PC-9 (cell line): ENCODE data around the gene SENP2. TPM values are rescaled to one million over a fixed set of nuclear protein-coding genes. Genes with fewer than 3 reads are reported as not detected.
A peak's percentile ranks its signal among the peaks of the same experiment; 100 is the strongest.

Experiments used
- BruUV-seq: library from RNA; stranded (reverse); fragments of 400-500 nt; replicated peaks from 2 replicates; lab custom pipeline; 2021; lab: Mats Ljungman, UMichigan
- CTCF ChIA-PET: fragments of 300-600 bp; sonication (Branson Sonifier 250); formaldehyde crosslinking; loops from one replicate; lab custom pipeline; 2022; ENCODE audit warnings: antibody characterized with exemption; lab: Charles Lee
- POLR2A ChIA-PET: fragments of 300-600 bp; sonication (Branson Sonifier 250); formaldehyde crosslinking; loops from one replicate; lab custom pipeline; 2022; ENCODE audit warnings: antibody characterized with exemption; ENCODE audit not compliant: unreplicated experiment; lab: Charles Lee
- DNase-seq, 2 experiments: peaks; one replicate each; pipeline versions ENCODE4 v3.0.0 to v3.0.0-alpha.2; 2015 to 2022; ENCODE audit warnings: mixed read lengths in 1 of 2
- H2AFZ ChIP-seq: fragments of 200-600 bp; sonication (generic); 2 replicates; pipeline ENCODE4 v1.8.1; 2017; ENCODE audit warnings: antibody characterized with exemption
- H3F3A ChIP-seq: fragments of 200-600 bp; sonication (generic); 2 replicates; pipeline ENCODE4 v1.8.1; 2017; ENCODE audit warnings: antibody characterized with exemption, mild to moderate bottlenecking, low read depth; ENCODE audit not compliant: insufficient read depth
- H3K27ac ChIP-seq: fragments of 200-600 bp; sonication (generic); 2 replicates; pipeline ENCODE4 v1.6.1; 2016; ENCODE audit warnings: mixed run types
- H3K27me3 ChIP-seq: fragments of 200-600 bp; sonication (generic); 2 replicates; pipeline ENCODE4 v1.6.1; 2016; ENCODE audit warnings: low read depth, mixed run types; ENCODE audit not compliant: insufficient read depth
- H3K36me3 ChIP-seq: fragments of 200-600 bp; sonication (generic); 2 replicates; pipeline ENCODE4 v1.6.1; 2016; ENCODE audit warnings: low read depth, mixed run types
- H3K4me1 ChIP-seq: fragments of 200-600 bp; sonication (generic); replicated peaks from 2 replicates; pipeline ENCODE4 v1.6.1; 2016; ENCODE audit warnings: mixed run types; ENCODE audit not compliant: insufficient read depth
- H3K4me2 ChIP-seq: fragments of 200-600 bp; sonication (generic); 2 replicates; pipeline ENCODE4 v1.6.1; 2017; ENCODE audit warnings: mixed run types
- H3K4me3 ChIP-seq: fragments of 200-600 bp; sonication (generic); 2 replicates; pipeline ENCODE4 v1.6.1; 2016; ENCODE audit warnings: mixed run types
- H3K79me2 ChIP-seq: fragments of 200-600 bp; sonication (generic); 2 replicates; pipeline ENCODE4 v1.6.1; 2017; ENCODE audit warnings: low read depth, mixed run types
- H3K9me2 ChIP-seq: fragments of 200-600 bp; sonication (generic); 2 replicates; pipeline ENCODE4 v1.8.1; 2017; ENCODE audit warnings: mild to moderate bottlenecking; ENCODE audit not compliant: insufficient read depth
- H3K9me3 ChIP-seq: fragments of 200-600 bp; sonication (generic); 2 replicates; pipeline ENCODE4 v1.8.1; 2016; ENCODE audit warnings: low read depth; ENCODE audit not compliant: insufficient read depth
- H4K20me1 ChIP-seq: fragments of 200-600 bp; sonication (generic); 2 replicates; pipeline ENCODE4 v1.8.1; 2017; ENCODE audit not compliant: insufficient read depth
- CTCF ChIP-seq: fragments of 200-600 bp; sonication (generic); conservative IDR thresholded peaks from 2 replicates; pipeline ENCODE4 v1.6.1; 2017; ENCODE audit warnings: mixed run types, antibody characterized with exemption, mild to moderate bottlenecking, moderate library complexity
- EZH2 ChIP-seq: fragments of 200-600 bp; sonication (generic); IDR thresholded peaks from 2 replicates; pipeline ENCODE4 v1.8.0; 2017; ENCODE audit warnings: antibody characterized with exemption, low read depth
- intact Hi-C: fragments of 100-400 bp; cut with micrococcal nuclease; formaldehyde crosslinking; loops from one replicate; pipeline ENCODE4 v1.10.0; 2022; ENCODE audit not compliant: unreplicated experiment
- total RNA-seq: library from RNA; stranded (reverse); gene quantifications from 2 replicates; pipeline ENCODE4 v1.2.3, GENCODE V29; 2021

Gene SENP2
- total RNA-seq, 1 experiment from 2014 or later: 89.5 TPM

GRCh38 chr3:185677146-185677829 is 91.2 kb downstream of the SENP2 start:
- Histone ChIP-seq H3K4me3 (no peak overlapping the region), H3K79me2 (peaks cover 37% of the 10 kb centered on the region), H4K20me1 (peaks cover 5% of the 10 kb centered on the region; the same call in 1 of the 2 replicates), H3K9me3 (peaks cover 3% of the 10 kb centered on the region; the same call in 1 of the 2 replicates), H3K27ac (peak overlapping the region; percentile 36), H3K4me1 (peaks cover 4% of the 10 kb centered on the region), H3F3A (peaks cover 59% of the 10 kb centered on the region), H2AFZ (no peak overlapping the region), H3K4me2 (no peak overlapping the region), H3K27me3 (no peaks in the 10 kb centered on the region), H3K36me3 (peaks cover 76% of the 10 kb centered on the region), H3K9me2 (no peaks in the 10 kb centered on the region)
- TF ChIP-seq CTCF (peak; percentile 97), EZH2 (no peak)
- DNase-seq: peak; percentile 72 to 95
- intact Hi-C loops: loop anchor here (1.0 to 10.0 kb wide), 5 partner anchors 57 to 600 kb away; partner anchors contain the start of genes ETV5 and IGF2BP2
- ChIA-PET POLR2A (interaction anchor here (0.6 to 0.7 kb wide), 5 partner anchors 11 to 885 kb away, joined by 4 to 28 read pairs (median 8); no protein-coding TSS in a partner anchor), CTCF (interaction anchor here (0.5 to 1.3 kb wide), 9 partner anchors 9 to 863 kb away, joined by 3 to 5 read pairs (median 3); no protein-coding TSS in a partner anchor)
- no TSS peak for BruUV-seq

GRCh38 chr3:185678027-185678426 is 91.9 kb downstream of the SENP2 start:
- peaks cover 3% of the 10 kb centered on the region; the same call in 1 of the 2 replicates for H3K9me3 ChIP-seq
- no TSS peak for BruUV-seq
- no peaks in the 10 kb centered on the region for H3K27me3 ChIP-seq
- peaks cover 59% of the 10 kb centered on the region for H3F3A ChIP-seq
- no peak overlapping the region for H3K4me3 ChIP-seq
- H3K9me2 ChIP-seq: no peaks in the 10 kb centered on the region
- no peak for DNase-seq
- H3K36me3 ChIP-seq: peaks cover 75% of the 10 kb centered on the region
- TF ChIP-seq EZH2 (no peak), CTCF (no peak)
- H2AFZ ChIP-seq: no peak overlapping the region
- H3K4me2 ChIP-seq: no peak overlapping the region
- H3K79me2 ChIP-seq: peaks cover 43% of the 10 kb centered on the region
- CTCF ChIA-PET: interaction anchor here (0.5 to 1.3 kb wide), 7 partner anchors 9 to 265 kb away, joined by 3 to 6 read pairs (median 3); no protein-coding TSS in a partner anchor
- peaks cover 5% of the 10 kb centered on the region; the same call in 1 of the 2 replicates for H4K20me1 ChIP-seq
- intact Hi-C loops: loop anchor here (5.0 to 10.0 kb wide), 2 partner anchors 304 to 427 kb away; partner anchors contain the start of gene ETV5
- peak overlapping the region; percentile 36 for H3K27ac ChIP-seq
- peaks cover 4% of the 10 kb centered on the region for H3K4me1 ChIP-seq
- POLR2A ChIA-PET: interaction anchor here (0.5 kb wide), 1 partner anchor 108 kb away, joined by 8 read pairs; no protein-coding TSS in a partner anchor

- Histone ChIP-seq H3K4me3 (no peak overlapping the region), H3K79me2 (peaks cover 62% of the 10 kb centered on the region), H3K27me3 (no peaks in the 10 kb centered on the region), H3K4me2 (no peak overlapping the region), H4K20me1 (no peaks in the 10 kb centered on the region; the same call in 1 of the 2 replicates), H3F3A (peaks cover 63% of the 10 kb centered on the region), H3K4me1 (peaks cover 11% of the 10 kb centered on the region), H3K36me3 (peaks cover 75% of the 10 kb centered on the region), H2AFZ (no peak overlapping the region), H3K9me2 (no peaks in the 10 kb centered on the region), H3K9me3 (peaks cover 3% of the 10 kb centered on the region; the same call in 1 of the 2 replicates), H3K27ac (no peak overlapping the region; the same call in 1 of the 2 replicates)
- no TSS peak for BruUV-seq
- CTCF ChIA-PET: interaction anchor here (0.9 kb wide), 1 partner anchor 597 kb away, joined by 3 read pairs; no protein-coding TSS in a partner anchor
- intact Hi-C loops: no loop called here
- no peak for DNase-seq
- TF ChIP-seq CTCF (no peak), EZH2 (no peak)
- POLR2A ChIA-PET: interaction anchor here (0.6 kb wide), 1 partner anchor 247 kb away, joined by 3 read pairs; no protein-coding TSS in a partner anchor
These were observed 94.1 kb downstream of the SENP2 start for GRCh38 chr3:185680231-185680630.

Other genes starting within 250 kb of the SENP2 start
- 42.2 and 65.5 TPM in 2 replicates for gene MAP3K13, start 223.2 kb upstream of the SENP2 start, total RNA-seq
- 37.2 and 54.1 TPM in 2 replicates for gene TMEM41A, start 87.3 kb upstream of the SENP2 start, total RNA-seq
- gene LIPH, start 33.7 kb upstream of the SENP2 start, total RNA-seq: 38.4 and 44.7 TPM in 2 replicates
- 140 and 150 TPM in 2 replicates for gene IGF2BP2, start 238.7 kb downstream of the SENP2 start, total RNA-seq